ENCODE results near the gene ZCRB1.

The ZCRB1 gene

DNA sequence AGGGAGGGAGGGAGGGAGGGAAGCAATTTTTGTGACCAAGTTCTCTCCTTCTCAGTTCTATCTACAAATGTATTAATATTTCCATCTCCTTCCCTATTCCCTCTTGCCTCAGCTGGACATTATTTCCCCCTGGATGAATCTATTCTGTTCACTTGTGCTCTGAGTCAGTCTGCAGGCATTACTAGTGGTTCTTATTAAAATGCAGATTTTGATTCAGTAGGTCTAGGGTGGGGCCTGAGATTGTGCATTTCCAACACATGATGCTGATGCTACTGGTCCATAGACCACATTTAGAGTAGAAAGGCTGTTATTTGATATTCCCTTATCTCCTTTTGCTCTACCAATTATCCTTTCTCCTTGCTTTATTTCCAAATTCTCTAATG lies 47.8 kb downstream of the ZCRB1 start:
- no peak for DNase-seq (ENCODE audit: low spot score)

DNA sequence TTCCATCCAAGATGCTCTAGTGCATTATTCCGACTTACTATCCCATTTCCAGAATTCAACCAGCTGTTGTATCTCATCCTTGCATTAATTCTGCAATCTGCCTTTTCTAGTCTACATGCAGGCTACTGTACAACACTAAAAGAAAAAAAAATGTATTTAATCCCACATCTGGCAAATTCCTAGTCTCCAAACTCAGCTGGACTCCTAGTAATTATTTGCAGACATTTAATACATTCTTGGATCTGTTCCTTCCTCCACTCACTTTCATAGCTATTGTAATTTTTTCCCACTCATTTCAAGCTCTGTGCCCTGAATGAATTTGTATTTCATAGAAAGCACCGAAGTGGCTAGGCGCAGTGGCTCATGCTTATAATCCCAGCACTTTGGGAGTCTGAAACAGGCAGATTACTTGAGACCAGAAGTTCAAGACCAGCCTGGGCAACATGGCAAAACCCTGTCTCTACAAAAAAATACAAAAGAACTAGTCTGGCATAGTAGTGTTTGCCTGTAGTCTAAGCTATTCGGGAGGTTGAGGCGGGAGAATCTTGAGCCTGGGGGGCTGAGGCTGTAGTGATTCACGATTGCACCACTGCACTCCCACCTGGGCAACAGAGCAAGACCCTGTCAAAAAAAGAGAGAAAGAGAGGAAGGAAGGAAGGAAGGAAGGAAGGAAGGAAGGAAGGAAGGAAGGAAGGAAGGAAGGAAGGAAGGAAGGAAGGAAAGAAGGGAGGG lies 48.3 kb downstream of the ZCRB1 start:
- DNase-seq (ENCODE audit: low spot score): no peak

DNA sequence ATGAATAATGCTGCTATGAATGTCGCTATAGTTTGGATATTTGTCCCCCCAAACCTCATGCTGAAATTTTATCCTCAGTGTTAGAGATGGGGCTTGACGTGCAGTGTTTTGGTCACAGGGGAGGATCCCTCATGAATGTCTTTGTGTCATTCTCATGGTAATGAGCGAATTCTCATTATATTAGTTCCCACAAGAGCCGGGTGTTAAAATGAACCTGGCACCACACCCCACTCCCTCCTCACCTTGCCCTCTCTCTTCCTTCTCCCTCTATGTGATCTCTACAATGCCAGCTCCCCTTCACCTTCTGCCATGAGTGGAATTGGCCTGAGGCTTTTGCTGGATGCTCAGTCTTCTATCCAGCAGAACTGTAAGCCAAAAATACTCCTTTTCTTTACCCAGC lies 50.4 kb downstream of the ZCRB1 start:
- DNase-seq (ENCODE audit: low spot score): no peak

DNA sequence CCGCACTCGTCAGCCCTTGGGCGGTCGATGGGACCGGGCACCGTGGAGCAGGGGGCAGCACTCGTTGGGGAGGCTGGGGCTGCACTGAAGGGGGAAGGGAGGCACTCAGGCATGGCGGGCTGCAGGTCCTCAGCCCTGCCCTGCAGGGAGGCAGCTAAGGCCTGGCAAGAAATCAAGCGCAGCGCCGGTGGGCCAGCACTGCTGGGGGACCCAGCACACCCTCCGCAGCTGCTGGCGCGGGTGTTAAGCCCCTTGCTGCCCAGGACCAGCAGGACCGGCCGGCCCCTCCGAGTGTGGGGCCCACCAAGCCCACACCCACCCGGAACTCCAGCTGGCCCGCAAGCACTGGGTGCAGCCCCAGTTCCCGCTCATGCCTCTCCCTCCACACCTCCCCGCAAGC lies 52.2 kb downstream of the ZCRB1 start:
- no peak for DNase-seq (ENCODE audit: low spot score)

DNA sequence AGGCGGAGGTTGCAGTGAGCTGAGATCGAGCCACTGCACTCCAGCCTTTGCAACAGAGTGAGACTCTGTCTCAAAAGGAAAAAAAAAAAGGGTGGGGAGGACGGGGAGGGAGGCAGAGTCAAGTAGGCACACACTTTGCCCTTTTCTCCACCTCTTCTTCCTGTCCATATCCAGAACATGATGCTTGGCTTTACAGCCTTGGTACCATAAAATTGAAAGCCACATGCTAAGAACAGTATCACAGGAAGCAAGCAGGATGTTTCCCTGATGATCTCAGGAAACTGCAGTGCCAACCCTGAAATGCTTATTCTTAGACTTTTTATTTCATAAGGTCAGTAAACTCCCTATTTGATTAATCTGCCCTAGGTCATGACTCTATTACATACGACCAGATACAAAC lies 55.3 kb downstream of the ZCRB1 start:
- DNase-seq (ENCODE audit: low spot score): no peak

DNA sequence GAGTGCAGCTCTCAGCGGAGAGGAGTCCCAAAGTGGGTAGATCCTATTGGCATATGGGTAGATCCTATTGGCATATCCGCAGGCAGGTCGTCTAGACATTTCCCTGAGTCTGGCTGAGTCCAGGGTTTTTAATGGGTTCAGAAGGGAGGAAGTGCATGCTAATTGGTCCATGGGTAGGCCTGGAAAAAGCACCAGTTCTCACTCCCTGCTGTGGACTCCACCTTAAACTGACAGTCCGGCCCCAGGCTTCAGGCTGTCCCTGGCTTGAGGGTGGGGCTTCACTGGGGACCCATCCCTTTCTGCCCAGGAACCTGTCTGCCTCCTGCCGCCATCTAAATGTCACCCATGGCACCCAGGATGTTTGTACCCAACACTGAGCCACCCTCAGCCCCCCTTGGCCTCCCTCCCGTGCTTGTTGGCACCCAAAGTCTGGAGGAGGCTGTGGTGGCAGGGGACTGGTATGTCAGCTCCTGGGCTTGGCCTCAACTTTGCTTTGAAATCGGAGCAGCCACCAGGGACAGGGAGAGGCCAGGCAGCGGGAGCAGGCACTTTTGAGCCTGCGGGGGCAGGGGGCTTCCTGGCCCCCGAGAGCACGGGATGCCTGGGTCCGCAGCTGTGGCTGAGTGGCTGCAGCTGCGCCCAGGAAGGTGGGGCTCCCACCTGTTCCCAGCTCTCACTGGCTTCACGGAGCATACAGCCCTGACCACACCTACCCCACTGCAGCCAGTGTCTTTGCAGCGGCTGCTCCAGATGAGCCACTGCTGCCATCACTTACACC lies 58.3 kb downstream of the ZCRB1 start:
- DNase-seq (ENCODE audit: low spot score): no peak

DNA sequence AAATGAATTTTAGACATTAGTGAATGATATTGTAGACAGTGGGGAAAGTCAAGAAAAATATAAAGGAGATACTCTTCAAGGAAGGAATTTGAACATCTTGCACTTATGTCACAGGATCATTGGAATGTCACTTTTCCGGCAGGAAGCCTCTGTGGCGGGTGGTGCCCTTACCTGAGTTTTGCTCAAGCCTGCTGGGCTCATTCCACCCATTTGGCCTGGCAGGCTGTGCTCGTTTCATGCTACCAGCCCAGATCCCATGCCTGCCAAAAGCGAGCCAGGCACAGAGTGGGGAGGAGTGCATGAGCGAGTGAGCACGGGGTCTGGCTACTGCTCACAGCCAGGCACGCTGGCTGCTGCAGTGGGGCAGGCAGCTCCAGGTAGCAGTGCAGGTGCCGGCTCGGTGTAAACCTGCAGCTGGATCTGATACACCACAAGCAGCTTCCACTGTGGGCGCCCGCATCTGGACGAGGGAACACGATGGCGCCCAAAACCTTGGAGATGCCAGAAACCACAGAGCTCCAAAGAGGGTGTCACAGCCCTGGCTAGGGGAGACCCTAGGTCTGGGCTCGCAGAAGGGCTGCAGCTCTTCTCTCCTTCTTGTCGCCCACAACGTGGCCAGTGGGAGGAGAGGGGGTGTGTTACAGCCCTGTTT lies 59.2 kb downstream of the ZCRB1 start:
- DNase-seq (ENCODE audit: low spot score): no peak

DNA sequence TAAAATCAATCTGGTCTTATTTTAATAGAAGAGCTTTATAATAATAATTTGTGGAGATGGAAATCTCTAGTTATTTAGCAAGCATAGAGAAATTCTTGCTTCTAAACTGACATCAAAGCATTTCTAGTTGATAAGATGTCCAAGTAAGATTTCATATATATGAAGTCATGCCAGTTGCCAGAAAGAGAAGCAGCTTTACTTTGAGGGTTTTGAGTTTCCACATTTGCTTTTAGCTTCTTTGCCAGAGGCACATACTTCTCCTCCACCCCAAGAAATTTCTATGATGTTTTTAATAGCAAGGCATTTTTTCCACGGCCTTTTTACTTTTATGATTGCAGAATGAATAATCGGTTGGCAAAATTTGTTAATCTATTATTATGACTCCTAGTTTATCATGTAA lies 63.6 kb downstream of the ZCRB1 start:
- no peak for DNase-seq (ENCODE audit: low spot score)

Measured in kidney tubule cell (primary cell).